GM10248 (cell line): ENCODE measurements around the gene RBM46.
A peak's percentile ranks its signal among the peaks of the same experiment; 100 is the strongest.

Experiments used
- CTCF ChIA-PET: fragments of 300-600 bp; sonication (Branson Sonifier 250); formaldehyde crosslinking; extraction: SDS; loops from one replicate; lab custom pipeline; 2021; ENCODE audit warnings: antibody characterized with exemption; lab: Yijun Ruan, JAX
- POLR2A ChIA-PET: fragments of 350-650 bp; sonication (Branson Sonifier 250); formaldehyde crosslinking; extraction: SDS; loops from one replicate; lab custom pipeline; 2020; ENCODE audit warnings: antibody characterized with exemption; lab: Yijun Ruan, JAX
- DNase-seq: peaks from one replicate; pipeline ENCODE4 v3.0.0; 2012; ENCODE audit errors: extremely low spot score
- TF ChIP-seq, protein P1 (sequence below): IDR thresholded peaks from 2 replicates; pipeline ENCODE4 v1.5.1; 2012; ENCODE audit warnings: mild to moderate bottlenecking, low read depth; ENCODE audit errors: extremely low read depth, missing control alignments, control extremely low read depth

The RBM46 gene

GRCh38 chr4:154760895-154761294, 20.2 kb upstream of the RBM46 start:
- TF ChIP-seq, protein P1, sequence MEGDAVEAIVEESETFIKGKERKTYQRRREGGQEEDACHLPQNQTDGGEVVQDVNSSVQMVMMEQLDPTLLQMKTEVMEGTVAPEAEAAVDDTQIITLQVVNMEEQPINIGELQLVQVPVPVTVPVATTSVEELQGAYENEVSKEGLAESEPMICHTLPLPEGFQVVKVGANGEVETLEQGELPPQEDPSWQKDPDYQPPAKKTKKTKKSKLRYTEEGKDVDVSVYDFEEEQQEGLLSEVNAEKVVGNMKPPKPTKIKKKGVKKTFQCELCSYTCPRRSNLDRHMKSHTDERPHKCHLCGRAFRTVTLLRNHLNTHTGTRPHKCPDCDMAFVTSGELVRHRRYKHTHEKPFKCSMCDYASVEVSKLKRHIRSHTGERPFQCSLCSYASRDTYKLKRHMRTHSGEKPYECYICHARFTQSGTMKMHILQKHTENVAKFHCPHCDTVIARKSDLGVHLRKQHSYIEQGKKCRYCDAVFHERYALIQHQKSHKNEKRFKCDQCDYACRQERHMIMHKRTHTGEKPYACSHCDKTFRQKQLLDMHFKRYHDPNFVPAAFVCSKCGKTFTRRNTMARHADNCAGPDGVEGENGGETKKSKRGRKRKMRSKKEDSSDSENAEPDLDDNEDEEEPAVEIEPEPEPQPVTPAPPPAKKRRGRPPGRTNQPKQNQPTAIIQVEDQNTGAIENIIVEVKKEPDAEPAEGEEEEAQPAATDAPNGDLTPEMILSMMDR: no peak
- ChIA-PET POLR2A (no interaction called here), CTCF (no interaction called here)
- DNase-seq: no peak

DNA sequence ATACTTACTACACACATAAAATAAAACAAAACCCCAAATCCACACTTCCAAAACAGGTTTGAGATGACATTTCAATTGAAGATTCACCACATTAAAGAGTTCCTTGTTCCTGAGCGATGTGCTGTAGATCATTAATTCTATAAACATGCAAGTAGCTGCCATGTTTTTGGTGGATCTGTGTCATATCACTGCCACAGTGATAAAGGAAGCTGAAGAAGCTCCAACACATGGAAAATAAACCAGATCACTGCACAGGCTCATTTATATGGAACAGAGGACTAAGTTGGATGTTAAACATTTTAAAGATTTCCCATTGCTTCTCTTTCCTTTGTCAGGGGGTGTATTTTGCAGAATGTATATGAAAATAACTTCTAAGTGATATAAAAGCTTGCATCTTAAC, 2.8 kb upstream of the RBM46 start:
- CTCF ChIA-PET: interaction anchor here (1.3 to 1.6 kb wide), 2 partner anchors 15 to 139 kb away, joined by 3 to 4 read pairs; no protein-coding TSS in a partner anchor
- no peak for DNase-seq
- TF ChIP-seq, protein P1: no peak
- POLR2A ChIA-PET: no interaction called here

GRCh38 chr4:154779362-154779947, 1.6 kb upstream of the RBM46 start:
- POLR2A ChIA-PET: no interaction called here
- DNase-seq: peak; percentile 15
- TF ChIP-seq, protein P1: peak; percentile 18
- CTCF ChIA-PET: interaction anchor here (1.3 kb wide), 1 partner anchor 14 kb away, joined by 3 read pairs; no protein-coding TSS in a partner anchor

DNA sequence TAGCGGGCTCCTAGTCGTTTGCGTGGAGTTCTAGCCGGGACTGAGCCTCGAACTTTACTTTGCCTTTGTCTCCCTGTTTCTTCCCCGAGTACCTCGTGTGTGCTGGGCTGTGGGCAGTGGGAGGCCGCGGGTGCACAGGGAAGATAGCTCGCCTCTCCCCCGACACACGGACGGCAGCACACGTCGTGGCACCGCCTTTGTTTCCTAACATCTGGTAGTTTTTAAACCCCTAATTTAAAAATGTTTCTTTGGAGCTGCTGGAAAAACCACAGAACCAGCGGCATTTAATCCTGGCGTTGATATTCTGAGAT, 866 bp downstream of the RBM46 start:
- ChIA-PET POLR2A (no interaction called here), CTCF (interaction anchor here (0.9 kb wide), 1 partner anchor 13 kb away, joined by 3 read pairs; no protein-coding TSS in a partner anchor)
- no peak for DNase-seq
- TF ChIP-seq, protein P1: no peak

DNA sequence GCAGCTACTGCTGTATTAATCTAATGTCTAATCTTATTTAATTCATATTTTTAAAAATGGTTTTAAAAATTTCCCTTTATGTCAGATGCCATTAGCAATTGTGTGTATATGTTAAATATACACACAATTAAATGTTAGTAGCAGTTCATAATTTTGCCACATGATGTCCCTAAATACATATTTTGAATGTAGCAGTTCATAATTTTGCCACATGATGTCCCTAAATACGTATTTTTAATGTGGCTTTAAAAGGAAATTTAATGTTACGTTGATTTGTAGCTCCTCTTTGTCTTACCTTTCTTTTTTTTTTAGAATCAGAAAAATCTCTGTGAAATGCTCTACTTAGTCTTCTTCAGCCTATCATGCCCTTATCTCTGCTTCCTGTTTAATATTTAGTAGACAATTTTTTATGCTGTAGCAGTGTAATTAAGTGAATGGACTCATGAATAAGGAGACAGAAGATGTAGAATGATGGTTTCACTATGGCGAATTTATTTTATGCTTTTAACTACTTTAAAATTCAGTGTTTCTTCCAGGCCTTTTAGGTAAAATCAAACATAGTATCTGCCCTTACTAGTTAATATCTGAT, 26.1 kb downstream of the RBM46 start:
- CTCF ChIA-PET: interaction anchor here (1.0 to 1.5 kb wide), 4 partner anchors 9 to 567 kb away, joined by 3 to 8 read pairs (median 4); no protein-coding TSS in a partner anchor
- POLR2A ChIA-PET: no interaction called here
- DNase-seq: no peak
- TF ChIP-seq, protein P1: peak; percentile 60

DNA sequence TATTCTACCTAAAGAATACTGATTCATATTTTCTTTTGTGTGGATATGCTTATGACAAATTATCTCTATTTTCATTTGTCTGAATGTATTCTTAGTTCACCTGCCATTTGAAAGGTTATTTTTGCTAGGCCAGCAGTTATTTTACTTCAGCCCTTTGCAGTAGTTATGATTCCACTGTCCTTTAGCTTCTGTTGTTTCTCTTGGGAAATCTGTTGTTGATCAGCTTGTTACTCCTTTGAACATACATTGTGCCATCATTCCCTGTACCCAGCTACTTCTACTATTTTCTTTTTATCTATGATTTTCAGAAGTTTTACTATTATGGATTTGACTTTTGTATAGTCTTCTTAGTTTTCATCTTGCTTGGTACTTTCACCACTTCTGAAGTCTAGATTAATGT, 37.2 kb downstream of the RBM46 start:
- TF ChIP-seq, protein P1: no peak
- DNase-seq: no peak
- POLR2A ChIA-PET: no interaction called here
- CTCF ChIA-PET: interaction anchor here (1.2 kb wide), 1 partner anchor 39 kb away, joined by 3 read pairs; no protein-coding TSS in a partner anchor

- ChIA-PET CTCF (no interaction called here), POLR2A (no interaction called here)
- TF ChIP-seq, protein P1: no peak
- DNase-seq: no peak
These were observed 41.7 kb downstream of the RBM46 start for GRCh38 chr4:154822775-154823174.
